Suppressor macrophage treated with lipopolysaccharide for 4 hours (primary cell): ENCODE measurements around the gene VASN.

Experiments
- DNase-seq: peaks from one replicate; pipeline ENCODE4 v3.0.0-alpha.2; 2020

The VASN gene

DNA sequence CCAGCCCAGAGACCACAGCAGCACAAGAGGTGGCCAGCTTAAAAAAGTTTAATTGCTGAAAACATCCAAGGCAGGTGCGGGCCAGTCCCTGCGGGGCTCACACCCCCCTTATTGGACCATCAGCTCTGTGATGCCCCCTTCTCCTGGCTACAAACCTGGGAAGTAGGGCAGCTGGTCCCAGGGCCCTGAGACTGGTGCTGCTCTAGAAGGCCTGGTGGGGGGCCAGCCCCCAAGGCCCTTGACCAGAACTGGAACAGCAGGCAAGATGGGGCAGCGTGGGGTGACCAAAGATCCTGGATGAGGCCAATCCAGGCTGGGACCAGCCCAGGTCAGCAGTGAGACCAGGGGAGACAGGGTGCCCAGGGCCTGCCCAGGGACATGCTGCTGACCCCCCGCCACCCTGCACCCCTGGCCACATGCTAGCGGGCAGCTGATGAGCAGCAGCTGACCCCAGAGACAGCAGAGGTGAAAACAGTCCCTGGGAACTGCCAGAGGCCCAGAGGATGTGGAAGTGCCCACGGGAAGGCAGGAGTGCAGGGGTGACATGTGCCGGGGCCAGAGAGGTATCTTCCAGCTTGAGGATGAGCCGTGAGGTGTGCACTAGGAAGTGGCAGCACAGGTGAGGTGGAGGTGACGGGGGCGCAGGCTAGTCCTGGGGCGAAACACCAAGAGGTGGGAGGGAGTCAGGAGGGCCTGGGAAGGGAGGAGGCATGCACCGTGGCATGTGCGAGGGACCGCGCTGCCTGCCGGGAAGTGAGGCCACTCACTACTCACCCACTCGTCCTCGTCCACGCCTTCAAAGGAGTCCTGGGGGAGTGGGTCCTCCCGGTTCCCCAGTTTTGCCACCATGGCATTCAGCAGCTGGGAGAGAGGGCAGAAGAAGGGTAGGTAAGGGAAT lies 16.9 kb upstream of the VASN start:
- DNase-seq = no peak

DNA sequence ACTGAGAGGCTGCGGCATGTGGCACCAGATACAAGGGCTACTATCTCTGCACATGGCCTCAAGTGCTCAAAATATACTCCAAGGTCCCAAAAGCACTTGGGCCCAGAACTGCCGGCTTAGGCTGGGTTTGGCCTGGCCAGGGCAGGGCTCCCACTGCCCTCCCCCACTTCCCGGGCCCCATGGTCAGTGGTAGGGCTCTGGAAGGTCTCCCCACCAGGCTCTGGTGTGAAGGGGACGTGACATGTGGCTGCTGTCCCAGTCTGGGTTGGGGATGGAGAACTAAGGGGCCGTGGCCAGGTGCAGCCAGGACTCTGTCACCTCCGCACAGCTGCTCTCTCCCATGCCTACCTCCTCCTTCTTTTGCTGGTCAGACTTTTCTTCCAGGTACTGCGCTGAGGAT lies 14.8 kb upstream of the VASN start:
- no peak for DNase-seq

DNA sequence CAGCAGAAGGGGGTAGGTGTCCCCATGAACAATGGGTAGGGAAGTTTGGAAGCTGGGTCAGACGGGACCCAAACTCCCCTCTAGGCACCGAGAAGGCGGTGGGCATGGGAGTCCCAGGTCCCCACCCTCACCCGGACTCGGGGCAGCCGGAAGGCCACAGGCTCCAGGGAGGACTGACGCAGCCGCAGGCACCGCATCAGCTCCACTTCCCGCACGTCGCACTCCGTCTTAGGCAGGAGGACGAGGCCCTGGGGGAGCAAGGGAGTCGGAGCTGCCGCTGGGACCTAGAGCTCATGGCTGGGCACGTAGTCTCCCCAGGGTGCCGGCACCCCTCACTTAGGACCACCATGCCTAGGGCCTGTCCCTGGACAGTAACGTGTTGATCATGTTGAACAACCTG lies 13.4 kb upstream of the VASN start:
- DNase-seq = no peak

DNA sequence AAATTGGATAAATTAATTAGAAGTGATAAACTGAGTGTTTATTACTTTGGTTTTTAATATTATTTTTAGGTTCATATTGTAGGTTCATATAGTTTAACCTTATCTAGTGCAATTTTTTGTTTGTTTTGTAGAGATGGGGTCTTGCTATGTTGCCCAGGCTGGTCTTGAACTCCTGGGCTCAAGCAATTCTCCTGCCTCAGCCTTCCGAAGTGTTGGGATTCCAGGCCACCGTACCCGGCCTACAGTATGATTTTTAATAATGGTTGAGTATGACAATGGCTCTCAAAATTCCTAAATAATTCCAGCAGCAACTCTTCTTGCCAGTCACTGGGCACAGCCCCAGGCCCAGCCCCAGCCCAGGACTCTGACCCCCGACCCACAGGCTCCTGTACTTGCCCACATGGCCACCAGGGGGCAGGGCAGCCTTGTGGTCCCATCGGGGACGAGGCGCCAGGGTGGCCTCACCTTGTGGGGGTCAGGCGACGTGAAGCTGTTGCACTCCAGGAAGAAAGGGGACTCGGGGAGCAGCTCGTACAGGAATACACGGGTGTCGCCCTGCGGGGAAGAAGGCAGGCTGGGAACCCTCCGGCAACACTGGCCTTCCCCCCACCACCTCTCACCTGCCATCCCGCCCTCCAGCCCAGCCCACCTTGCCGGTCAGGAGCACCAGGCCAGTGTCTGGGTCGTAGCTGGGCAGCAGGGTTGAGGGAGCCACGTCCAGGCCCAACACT lies 12.7 kb upstream of the VASN start:
- DNase-seq = peak; percentile 56

DNA sequence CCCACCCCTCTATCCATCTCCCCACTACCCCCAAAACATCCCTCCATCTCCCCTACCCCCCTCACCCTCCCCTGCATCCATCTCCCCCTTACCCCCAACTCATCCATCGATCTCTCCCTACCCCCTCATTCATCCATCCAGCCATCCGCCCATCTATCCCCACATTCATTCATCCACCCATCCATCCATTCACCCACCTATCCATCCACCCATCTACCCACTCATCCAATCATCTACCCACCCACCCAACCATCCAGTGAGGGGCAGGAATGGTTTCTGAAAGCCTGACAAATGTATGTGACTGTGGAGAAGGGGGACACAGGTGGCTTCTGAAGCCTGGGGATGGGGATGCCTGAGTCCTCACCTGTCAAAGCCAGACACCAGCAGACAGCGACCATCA lies 11.7 kb upstream of the VASN start:
- DNase-seq = no peak

DNA sequence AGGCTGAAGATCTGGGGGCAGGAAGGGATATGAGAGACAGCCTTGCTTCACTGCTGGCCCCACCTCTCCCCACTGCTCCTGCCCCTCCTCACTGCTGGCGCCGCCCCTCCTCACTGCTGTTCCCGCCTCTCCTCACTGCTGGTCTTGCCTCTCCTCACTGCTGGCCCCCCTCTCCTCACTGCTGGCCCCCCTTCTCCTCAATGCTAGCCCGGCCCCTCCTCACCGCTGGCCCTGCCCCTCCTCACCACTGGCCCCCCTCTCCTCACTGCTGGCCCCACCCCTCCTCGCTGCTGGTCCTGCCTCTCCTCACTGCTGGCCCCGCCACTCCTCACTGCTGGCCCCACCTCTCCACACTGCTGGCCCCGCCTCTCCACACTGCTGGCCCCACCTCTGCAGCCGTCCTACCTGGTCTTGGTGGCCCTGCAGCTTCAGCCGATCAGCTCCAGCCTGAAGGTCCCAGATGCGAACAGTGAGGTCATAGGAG lies 11.1 kb upstream of the VASN start:
- DNase-seq = no peak

DNA sequence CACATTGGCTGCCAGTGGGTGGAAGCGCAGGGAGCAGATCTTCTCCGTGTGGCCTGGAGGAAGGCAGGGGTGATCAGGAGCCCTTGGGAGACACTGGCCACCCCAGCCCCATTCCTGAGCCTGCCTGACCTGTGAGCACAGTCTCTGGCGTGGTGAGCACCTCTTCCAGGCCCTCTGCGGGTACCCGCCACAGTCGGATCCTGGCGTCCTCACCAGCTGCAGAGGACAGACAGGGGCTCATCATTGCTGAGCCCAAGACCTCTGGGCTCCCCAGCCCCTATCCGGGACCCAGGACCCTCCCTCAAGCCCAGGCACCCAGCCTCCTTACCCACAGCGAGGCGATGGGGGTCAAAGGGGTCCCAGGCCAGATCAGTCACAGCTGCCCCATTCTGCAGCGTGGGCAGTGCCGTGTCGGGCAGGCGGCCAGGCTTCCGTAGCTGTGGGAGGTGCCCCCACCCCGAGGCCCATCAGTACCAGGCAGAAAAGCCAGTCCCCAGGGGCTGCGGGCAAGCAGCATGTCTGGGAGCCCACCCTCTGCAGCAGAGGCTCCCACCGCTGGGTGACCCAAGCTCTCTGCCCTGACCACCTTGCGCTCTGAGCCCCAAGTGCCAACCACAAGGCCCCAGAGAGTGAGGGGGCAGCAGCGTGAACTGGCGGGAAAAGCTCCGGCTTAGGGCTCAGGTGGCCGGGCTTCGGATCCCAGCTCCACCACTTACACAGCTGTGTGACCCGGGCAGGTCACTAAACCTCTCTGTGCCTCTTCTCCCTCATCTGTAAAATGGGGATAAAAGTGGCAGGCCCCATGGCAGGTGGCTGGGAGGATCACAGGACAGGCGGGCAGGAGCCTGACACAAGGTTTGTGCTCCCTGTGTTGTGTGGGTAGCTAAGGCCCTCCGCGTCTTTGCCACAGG lies 10.4 kb upstream of the VASN start:
- no peak for DNase-seq

DNA sequence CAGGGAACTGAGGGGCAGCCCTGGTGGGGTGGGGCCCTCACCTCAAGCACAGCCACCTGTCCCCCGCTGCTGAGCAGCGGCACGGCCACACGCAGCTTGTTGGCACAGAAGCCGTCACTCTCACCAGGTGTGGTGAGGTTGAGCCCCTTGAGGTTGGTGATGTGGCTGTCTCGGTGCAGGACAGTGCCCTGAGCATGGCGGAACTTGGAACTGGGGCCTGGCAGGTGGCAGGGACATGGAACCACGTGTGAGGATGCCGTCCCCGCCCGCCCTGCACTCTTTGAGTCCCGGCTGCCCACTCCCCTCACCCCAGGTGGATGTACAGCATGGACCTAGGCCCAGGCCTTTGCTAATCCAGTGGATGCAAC lies 9.7 kb upstream of the VASN start:
- DNase-seq = no peak

DNA sequence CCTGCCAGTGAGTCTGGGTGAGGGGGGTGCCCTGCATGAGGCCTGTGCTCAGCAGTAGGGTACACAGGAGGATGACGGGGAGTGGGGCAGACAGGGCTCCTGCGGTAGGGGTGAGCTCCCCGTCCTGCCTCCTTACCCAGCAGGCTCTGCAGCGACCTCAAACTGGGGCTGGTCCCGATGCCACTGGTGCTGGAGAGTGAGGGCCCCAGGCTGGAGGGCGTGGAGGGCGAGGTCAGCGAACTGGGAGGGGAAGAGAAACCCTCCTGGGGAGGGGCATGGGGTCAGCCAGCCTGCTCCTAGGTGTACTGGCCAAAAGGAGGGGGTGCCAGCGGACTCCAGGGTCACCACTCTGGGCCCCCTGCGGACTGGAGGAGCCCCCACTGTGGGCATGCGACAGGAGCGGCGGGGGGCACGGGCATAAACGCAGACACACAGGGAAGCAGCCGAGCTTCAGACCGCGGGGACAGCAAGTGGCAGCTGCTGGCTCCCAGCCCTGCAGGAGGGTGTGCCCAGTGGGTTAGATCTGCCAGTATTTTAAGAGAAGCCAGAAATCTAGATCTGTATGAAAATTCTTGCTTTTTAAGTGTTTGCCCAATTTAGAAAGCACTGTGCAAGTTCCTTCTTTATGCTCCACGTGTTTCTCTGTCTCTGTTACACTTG lies 9.0 kb upstream of the VASN start:
- no peak for DNase-seq

DNA sequence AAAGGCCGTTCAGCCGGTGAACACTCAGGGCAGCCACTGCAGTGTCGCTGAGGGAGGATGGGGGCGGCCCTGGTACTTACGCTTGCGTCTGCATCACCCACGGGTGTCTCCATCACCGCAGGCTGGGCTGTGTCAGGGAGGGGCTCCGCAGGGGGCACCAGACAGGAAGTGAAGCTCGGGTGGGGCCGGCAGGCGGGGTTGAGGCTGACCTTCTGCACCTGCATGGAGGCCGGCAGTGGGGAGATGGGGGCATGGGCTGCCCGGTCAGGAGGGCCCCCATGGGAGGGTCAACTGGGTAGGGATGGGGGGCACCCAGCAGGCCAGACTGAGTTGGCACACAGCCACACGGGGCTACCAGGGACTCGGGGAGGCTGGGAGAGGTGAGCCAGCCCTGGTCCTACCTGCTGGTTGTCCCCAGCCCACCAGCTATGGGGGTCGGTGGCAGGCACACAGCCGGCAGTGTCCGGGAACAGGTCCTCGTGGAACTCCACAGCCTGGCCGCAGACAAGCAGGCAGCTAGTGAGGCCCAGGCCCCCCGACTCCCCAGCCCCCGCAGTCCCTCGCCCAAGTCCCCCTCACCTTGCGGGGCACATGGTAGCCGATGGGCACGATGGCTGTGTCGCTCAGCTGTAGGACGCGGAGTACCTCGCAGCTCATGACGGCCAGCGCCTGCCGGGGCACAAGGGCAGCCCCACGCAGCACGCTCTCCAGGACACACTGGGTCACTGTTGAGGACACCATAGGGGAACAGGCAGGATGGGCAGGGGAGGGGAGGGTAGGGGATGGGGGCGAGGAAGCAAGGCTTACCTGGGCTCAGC lies 7.2 kb upstream of the VASN start:
- no peak for DNase-seq

DNA sequence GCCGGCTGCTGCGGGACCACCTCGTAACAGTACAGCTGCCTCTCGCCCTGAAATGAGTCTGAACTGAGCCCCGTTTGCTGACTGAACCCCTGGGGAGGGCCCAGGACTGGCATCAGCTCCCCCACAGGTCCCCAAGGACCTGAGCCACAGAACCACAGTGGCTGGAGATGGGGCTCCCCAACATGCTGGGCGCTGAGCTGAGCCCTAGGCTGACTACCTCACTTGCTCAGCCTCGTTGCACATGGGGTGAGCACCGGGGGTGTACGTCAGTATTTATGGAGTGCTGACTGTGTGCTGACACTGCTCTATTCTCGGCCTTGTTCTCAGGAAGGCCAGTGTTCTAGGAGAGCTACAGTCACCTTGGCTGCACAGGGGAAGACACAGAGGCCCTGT lies 6.6 kb upstream of the VASN start:
- no peak for DNase-seq

DNA sequence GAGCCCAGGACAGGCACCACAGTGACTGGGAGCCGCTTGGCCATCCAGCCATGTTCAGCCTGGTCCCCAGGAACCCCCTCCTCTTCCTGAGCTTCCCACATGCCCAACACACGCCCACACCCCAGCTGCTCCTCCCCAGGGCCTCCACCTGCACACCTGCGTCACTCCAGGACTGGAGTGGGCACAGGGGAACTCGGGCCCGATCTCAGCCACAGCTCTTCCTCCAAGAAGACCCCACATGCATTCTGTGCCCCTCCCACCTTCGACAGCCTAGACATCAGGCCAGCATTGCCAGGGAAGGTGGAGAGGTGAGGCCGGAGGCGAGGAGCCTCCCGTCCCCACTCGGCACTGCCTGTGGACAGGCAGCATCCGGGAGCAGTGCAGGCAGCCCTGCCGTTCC lies 6.0 kb upstream of the VASN start:
- no peak for DNase-seq

DNA sequence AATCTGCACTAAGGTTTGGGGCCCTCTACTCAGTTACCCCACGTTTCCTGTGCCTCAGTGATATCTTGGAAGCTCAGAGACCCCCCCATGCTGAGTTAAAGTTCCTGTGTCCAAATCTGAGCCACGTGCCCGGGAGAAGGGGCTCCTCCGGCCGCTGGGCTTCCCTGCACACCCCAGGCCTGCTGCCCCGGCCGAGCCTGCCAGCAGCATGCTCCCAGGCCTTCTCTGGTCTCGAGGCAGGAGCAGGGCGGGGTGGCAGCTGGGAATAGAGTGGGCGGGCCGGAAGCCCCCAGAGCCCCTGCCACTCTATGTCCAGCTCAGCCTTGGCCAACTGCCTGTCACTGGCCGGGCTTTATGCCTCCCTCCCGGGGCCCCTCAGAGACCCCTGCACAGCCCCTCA lies 5.6 kb upstream of the VASN start:
- no peak for DNase-seq

DNA sequence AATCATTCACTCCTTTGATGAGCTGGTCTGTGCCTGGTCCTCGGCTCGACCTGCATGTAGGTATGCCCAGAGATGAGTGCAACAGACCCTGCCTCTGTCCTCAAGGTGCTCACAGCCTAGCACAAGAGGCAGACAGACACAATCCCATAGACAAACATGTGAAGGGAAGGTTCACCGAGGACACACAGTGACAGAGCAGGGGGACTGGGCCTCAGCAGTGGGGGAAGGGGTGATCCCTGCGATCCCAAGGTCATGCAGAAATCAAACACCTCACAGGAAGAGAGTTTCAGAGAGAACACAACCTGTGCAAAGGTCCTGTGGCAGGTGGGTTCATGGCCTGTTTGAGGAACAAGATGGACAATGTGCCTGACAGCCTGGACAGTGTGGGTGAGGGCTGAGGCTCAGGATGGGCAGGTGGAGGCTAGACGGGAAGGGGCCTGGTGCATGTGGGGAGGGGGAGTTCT lies 4.2 kb upstream of the VASN start:
- DNase-seq = no peak

DNA sequence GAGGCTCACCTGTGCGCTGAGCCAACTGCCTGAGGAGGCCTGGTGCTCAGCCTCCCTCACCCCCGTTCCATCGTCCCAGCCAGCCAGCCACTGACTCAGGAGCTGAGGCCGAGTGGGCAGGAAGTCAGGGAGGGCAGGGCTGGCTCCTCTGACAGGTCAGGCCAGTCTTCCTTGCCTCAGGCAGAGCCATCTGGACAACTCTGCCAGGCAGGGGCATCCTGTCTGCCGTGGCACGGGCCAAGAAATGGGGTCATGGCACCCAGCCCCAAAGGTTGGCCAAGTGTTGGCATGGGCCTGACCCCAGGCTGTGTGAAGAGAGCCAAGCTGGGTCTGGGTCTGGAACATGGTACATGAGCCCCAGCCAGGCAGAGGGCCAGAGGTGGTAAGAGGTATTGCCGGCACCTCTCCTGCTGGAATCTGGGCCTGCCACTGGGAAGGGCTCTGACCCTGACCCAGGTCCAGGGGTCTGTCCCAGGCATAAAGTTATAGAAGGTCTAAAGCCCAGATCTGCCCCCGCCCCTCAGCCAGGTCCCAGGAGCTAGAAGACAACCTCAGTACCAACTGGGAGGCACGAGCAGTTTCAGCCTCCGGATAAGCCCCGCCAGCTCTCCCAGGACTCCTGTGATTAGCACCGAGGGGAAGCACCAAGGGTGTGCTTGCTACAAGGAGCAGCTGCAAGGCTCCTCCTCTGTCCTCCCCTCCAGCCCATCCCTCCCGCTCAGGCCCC lies 2.5 kb upstream of the VASN start:
- no peak for DNase-seq

DNA sequence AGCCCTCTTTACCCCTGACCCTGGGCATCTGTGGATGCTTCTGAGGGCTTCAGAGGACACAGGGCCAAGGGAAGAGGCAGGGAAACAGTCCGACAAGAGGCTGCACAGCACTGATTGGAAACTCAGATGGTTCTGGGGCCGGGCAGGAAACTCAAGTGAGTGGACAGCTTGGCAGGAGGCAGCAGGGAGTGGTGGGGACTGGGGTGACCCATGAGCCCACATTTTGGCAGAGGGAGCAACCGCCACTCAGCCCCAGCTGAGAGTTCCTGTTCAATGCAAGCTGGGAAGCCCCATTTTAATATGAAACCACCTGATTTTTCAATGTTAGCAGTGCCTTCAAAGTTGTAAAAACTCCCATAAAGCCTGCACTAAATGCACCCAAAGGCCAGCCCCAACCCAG lies 1.5 kb upstream of the VASN start:
- DNase-seq = no peak

DNA sequence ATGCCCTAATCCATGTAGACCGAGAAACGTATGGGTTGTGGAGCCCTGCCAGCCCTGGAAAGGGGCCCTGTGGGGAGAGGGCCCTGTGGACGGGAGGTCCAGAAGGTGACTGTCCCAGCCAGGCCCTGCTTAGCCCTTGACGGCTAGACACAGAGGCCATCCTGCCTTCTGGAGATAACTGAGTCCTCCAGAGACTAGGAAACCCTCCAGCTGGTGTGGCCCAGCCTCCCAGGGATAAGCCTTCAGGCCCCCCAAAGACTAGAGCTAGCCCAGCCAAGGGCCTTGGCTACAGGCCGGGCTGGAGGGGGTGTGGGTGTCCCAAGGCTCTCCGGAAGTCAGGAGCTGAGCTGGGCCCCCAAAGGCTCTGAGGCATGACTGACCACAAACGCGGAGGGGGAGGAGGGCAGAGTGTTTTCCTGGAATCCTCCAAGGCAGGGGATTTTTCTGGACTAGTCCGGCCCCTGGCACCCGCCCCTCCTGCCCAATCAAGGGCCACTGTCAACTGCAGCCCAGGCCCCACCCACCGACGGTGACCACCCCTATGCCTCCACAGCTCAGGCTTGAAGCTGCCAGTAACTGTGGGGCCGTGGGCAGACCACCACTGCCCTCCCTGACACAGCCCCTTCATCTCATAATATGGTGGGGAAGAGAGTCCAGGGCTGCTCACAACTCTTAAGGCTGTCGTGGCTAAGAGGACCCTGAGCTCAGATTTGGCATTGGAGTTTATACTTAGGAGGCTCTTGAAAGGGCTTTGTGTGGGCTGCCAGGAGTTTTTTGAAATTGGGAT lies 885 bp upstream of the VASN start:
- no peak for DNase-seq

DNA sequence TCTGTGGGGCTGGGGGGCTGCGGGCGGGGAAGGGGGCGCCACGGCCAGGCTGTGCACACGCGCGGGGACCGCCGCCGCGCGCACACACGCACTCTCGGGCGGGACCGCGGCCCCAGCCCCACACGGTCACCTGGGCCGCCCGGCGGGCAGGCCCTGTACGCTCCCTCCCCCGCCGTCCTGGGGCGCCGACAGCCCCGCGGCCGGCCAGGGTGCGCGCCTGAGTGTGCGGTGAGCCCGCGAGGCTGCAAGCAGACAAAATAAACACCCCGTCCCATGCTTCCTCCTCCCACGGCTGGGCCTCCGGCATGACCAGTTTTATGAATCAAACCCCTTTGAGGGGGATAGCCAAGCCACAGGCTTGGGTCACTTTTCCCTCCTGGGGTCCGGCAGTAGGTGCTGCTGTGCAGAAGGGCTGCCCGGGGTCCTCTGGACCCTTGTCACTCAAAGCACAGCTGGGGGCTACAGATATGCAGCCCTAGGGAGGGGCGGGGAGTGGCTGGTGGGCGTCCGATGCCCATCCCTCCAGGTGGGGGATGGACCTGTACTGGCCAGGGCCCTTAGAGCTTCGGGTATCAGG lies 441 bp downstream of the VASN start:
- no peak for DNase-seq

DNA sequence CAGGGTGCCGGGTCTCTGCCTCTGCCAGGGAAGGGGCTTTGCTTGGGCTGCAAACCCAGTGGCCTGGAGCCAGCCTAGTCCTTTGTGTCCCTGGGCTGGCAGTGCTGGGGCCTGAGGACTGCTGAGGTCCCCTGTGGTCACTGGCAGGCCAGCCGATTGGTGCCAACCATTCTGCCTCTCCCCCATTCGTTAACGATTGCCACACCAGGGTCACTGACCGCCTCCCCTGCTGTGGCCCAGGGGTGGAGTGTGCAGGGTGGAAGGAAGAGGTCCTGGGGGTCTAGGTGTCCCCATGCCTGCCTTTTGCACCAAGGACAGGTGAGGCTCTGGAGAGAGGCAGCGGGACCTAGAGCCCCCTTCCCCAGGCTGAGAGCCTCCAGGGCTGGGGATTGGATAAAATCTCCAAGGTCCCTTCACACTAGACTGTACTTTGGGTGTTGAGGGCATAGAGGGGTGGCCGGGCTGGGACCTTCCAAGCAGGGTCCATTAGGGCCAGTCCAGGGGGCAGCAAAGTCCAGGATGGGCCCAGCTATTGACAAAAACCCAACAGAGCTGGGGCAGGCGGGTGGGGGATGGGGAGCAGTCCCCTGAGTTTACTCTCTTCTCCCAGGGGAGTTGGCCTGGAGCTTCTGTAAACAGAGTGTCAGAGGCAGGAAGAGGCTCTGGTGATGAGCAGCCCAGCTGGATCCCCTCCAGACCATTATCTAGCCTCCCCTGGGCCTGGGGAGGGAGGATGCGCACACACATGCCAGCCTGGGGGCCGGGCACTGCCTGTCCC lies 1.1 kb downstream of the VASN start:
- DNase-seq = no peak
